A549 (cell line): Measurements from ENCODE around the gene TBC1D14. TPM values are rescaled to one million over a fixed set of nuclear protein-coding genes. Genes with fewer than 3 reads are reported as not detected.

Experiments used
- ATAC-seq, 2 experiments: fragments of 200-7000 bp in 1 of 2; fragments of >200 bp in 1 of 2; cut with Nextera tagmentation in 1 of 2; cut with Tn5 transposase in 1 of 2; 3 replicates each; pipeline versions ENCODE4 v1.8.0 to v1.9.1; 2018 to 2020; ENCODE audit warnings: mild to moderate bottlenecking in 1 of 2, moderate library complexity in 1 of 2
- CTCF ChIA-PET: fragments of 300-600 bp; sonication (Branson Sonifier 250); formaldehyde crosslinking; extraction: SDS; loops from one replicate; lab custom pipeline; 2021; ENCODE audit warnings: antibody characterized with exemption, inconsistent platforms; lab: Yijun Ruan, JAX
- POLR2A ChIA-PET: fragments of 350-600 bp; formaldehyde crosslinking; extraction: SDS; loops from one replicate; lab custom pipeline; 2021; ENCODE audit warnings: antibody characterized with exemption, inconsistent platforms; lab: Yijun Ruan, JAX
- DNase-seq, 2 experiments: peaks; one replicate each; pipeline versions ENCODE4 v3.0.0 to v3.0.0-alpha.2; 2011 to 2016; ENCODE audit warnings: low read depth in 1 of 2, low spot score in 1 of 2
- FAIRE-seq: peaks from 2 replicates; lab custom pipeline; 2011; peaks lifted over from hg19 to GRCh38; lab: Jason Lieb, UNC
- H3K27ac ChIP-seq, 2 experiments: fragments of >200 bp; sonication (Bioruptor Twin); formaldehyde crosslinking; 3 replicates each; pipeline ENCODE4 v1.5.1; 2016 to 2017
- H3K4me1 ChIP-seq: fragments of >200 bp; sonication (Bioruptor Twin); formaldehyde crosslinking; 3 replicates; pipeline ENCODE4 v1.6.1; 2016
- H3K4me2 ChIP-seq: fragments of >200 bp; sonication (Bioruptor Twin); formaldehyde crosslinking; 3 replicates; pipeline ENCODE4 v1.6.1; 2016
- H3K4me3 ChIP-seq: fragments of >200 bp; sonication (Bioruptor Twin); formaldehyde crosslinking; 3 replicates; pipeline ENCODE4 v1.5.1; 2016
- H3K9me3 ChIP-seq: fragments of >200 bp; sonication (Bioruptor Twin); formaldehyde crosslinking; 3 replicates; pipeline ENCODE4 v1.6.1; 2016
- BHLHE40 ChIP-seq: IDR thresholded peaks from 2 replicates; pipeline ENCODE4 v1.6.1; 2012; ENCODE audit warnings: low read depth, low read length, inconsistent platforms
- CBX8 ChIP-seq: fragments of 200-600 bp; sonication (generic); IDR thresholded peaks from 2 replicates; pipeline ENCODE4 v1.6.1; 2016
- CEBPB ChIP-seq, 2 experiments: fragments of >200 bp in 1 of 2; sonication (Bioruptor Twin) in 1 of 2; formaldehyde crosslinking in 1 of 2; IDR thresholded peaks; 2 replicates each; pipeline ENCODE4 v1.6.1; 2012 to 2016
- EHF ChIP-seq: fragments of 250-450 bp; sonication (Bioruptor Pico); IDR thresholded peaks from 2 replicates; pipeline ENCODE4 v1.5.0; 2020; ENCODE audit warnings: mild to moderate bottlenecking
- FOXS1 ChIP-seq: fragments of 250-450 bp; sonication (Bioruptor Pico); IDR thresholded peaks from 2 replicates; pipeline ENCODE4 v1.5.0; 2020; ENCODE audit warnings: mild to moderate bottlenecking, moderate library complexity
- HDAC2 ChIP-seq: fragments of 200-600 bp; sonication (generic); IDR thresholded peaks from 2 replicates; pipeline ENCODE4 v1.6.1; 2016
- HEYL ChIP-seq: fragments of 250-450 bp; sonication (Bioruptor Pico); IDR thresholded peaks from 2 replicates; pipeline ENCODE4 v1.8.0; 2021; ENCODE audit warnings: mild to moderate bottlenecking, moderate library complexity
- MAFK ChIP-seq: fragments of 450-650 bp; IDR thresholded peaks from 2 replicates; pipeline ENCODE4 v1.6.1; 2014; ENCODE audit not compliant: partially characterized antibody
- MAZ ChIP-seq: fragments of 150-350 bp; IDR thresholded peaks from 2 replicates; pipeline ENCODE4 v1.6.1; 2014; ENCODE audit warnings: antibody characterized with exemption, low read depth, low read length, borderline replicate concordance
- MYC ChIP-seq: IDR thresholded peaks from 2 replicates; pipeline ENCODE4 v1.6.1; 2012; ENCODE audit warnings: mild to moderate bottlenecking, inconsistent platforms, low read length, improper control_type of control experiment, borderline replicate concordance
- POLR2AphosphoS2 ChIP-seq: conservative IDR thresholded peaks from 2 replicates; pipeline ENCODE4 v1.6.1; 2012; ENCODE audit warnings: low read length, improper control_type of control experiment, inconsistent platforms
- RARB ChIP-seq: fragments of 250-450 bp; sonication (Bioruptor Pico); IDR thresholded peaks from 2 replicates; pipeline ENCODE4 v1.8.0; 2021; ENCODE audit warnings: mild to moderate bottlenecking, moderate library complexity
- RCOR1 ChIP-seq: fragments of 150-350 bp; IDR thresholded peaks from 2 replicates; pipeline ENCODE4 v1.6.1; 2014; ENCODE audit warnings: antibody characterized with exemption, low read length, low read depth
- ZFP36 ChIP-seq: fragments of 450-650 bp; IDR thresholded peaks from 2 replicates; pipeline ENCODE4 v1.6.1; 2014; ENCODE audit warnings: borderline replicate concordance; ENCODE audit not compliant: partially characterized antibody
- WGBS: methylation state at CpG from one replicate; pipeline ENCODE4 v1.1.6; 2017; ENCODE audit errors: missing lambda C conversion rate; 5-methylcytosine and 5-hydroxymethylcytosine counted together
- polyA plus RNA-seq, 4 experiments: library from polyadenylated mRNA; depleted of rRNA in 3 of 4; stranded (reverse); fragments of >200 nt; fragmentation: RNase III in 1 of 4; extraction: RNeasy Plus Mini Kit Qiagen cat#74134 plus additional on column Dnase treatment in 1 of 4; gene quantifications; 2 replicates in 3 of 4; 3 replicates in 1 of 4; pipeline ENCODE4 v1.2.3, GENCODE V29; 2011 to 2017
- TF ChIP-seq, protein P1 (sequence below): fragments of 450-650 bp; IDR thresholded peaks from 2 replicates; pipeline ENCODE4 v1.6.1; 2014; ENCODE audit warnings: antibody characterized with exemption
- TF ChIP-seq, protein P2 (sequence below): fragments of 250-450 bp; sonication (Bioruptor Pico); IDR thresholded peaks from 2 replicates; pipeline ENCODE4 v1.5.0; 2020; ENCODE audit warnings: low read depth, mild to moderate bottlenecking, moderate library complexity
- TF ChIP-seq, protein P3 (sequence below): IDR thresholded peaks from 2 replicates; pipeline ENCODE4 v1.6.1; 2012; ENCODE audit warnings: low read depth, borderline replicate concordance
- TF ChIP-seq, protein P4 (sequence below): IDR thresholded peaks from 2 replicates; pipeline ENCODE4 v1.6.1; 2012
- TF ChIP-seq, protein P5 (sequence below): fragments of >200 bp; sonication (Bioruptor Twin); formaldehyde crosslinking; IDR thresholded peaks from 3 replicates; pipeline ENCODE4 v1.6.1; 2016
- TF ChIP-seq, protein P6 (sequence below): fragments of >200 bp; sonication (Bioruptor Twin); formaldehyde crosslinking; IDR thresholded peaks from 3 replicates; pipeline ENCODE4 v1.5.1; 2016
- TF ChIP-seq, protein P7 (sequence below): fragments of 200-600 bp; sonication (generic); IDR thresholded peaks from 2 replicates; pipeline ENCODE4 v1.6.1; 2016; ENCODE audit warnings: antibody characterized with exemption, mild to moderate bottlenecking, moderate library complexity

Gene TBC1D14
- polyA plus RNA-seq, 2 of the 4 experiments (the other 2 are of a cell fraction): 30.2 to 39.0 TPM

DNA sequence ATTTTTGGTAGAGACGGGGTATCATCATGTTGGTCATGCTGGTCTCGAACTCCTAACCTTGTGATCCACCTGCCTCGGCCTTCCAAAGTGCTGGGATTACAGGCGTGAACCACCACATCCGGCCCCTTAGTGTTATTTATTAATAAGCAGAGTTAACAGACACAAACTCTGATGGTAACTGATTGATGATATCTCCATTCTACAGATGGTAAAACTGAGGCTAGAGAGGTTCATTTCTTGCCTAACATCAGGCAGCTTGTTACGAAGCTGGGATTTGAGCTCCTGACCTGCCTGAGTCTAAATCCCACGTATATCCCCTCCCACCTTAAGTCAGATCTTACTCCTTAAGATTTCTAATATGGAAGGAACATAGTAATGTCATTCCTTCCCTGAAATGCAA lies 36.9 kb downstream of the TBC1D14 start (continued):
- no peak for TF ChIP-seq EHF (CRISPR knock-in tag)
- TF ChIP-seq, protein P1, sequence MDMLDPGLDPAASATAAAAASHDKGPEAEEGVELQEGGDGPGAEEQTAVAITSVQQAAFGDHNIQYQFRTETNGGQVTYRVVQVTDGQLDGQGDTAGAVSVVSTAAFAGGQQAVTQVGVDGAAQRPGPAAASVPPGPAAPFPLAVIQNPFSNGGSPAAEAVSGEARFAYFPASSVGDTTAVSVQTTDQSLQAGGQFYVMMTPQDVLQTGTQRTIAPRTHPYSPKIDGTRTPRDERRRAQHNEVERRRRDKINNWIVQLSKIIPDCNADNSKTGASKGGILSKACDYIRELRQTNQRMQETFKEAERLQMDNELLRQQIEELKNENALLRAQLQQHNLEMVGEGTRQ: no peak
- TF ChIP-seq, protein P2, sequence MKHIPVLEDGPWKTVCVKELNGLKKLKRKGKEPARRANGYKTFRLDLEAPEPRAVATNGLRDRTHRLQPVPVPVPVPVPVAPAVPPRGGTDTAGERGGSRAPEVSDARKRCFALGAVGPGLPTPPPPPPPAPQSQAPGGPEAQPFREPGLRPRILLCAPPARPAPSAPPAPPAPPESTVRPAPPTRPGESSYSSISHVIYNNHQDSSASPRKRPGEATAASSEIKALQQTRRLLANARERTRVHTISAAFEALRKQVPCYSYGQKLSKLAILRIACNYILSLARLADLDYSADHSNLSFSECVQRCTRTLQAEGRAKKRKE (CRISPR knock-in tag): no peak
- TF ChIP-seq ZFP36: no peak

DNA sequence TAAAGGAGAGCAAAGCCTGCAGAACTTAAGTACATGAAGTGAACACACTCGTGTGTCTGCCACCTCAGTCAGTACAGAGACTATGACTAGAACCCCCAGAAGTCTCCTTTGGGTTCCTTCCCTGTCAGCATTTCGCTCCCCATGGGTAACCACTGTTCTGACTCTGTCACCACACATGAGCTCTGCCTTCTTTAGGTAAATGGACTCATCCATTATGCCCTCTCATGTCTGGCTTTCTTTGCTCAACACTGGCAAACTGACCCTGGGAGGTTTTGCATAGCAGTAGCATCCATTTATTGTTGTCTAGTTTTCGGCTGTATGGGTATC lies 38.5 kb downstream of the TBC1D14 start:
- WGBS: 64% methylated on average over 3 of the region's 3 CpGs
- FAIRE-seq (no peak), ATAC-seq (peak; percentile 48 to 57; a peak in 4 of 6 replicates), DNase-seq (no peak)
- POLR2A ChIA-PET: no interaction called here
- Histone ChIP-seq H3K4me2 (peak overlapping the region; percentile 87), H3K4me1 (peaks cover 43% of the 10 kb centered on the region), H3K9me3 (no peaks in the 10 kb centered on the region), H3K4me3 (no peak overlapping the region), H3K27ac (peak overlapping the region; percentile 74 to 83)
- TF ChIP-seq MAFK: peak; percentile 0
- TF ChIP-seq MAZ: no peak
- CTCF ChIA-PET: interaction anchor here (0.7 kb wide), 2 partner anchors 11 to 123 kb away, joined by 3 to 4 read pairs; no protein-coding TSS in a partner anchor

DNA sequence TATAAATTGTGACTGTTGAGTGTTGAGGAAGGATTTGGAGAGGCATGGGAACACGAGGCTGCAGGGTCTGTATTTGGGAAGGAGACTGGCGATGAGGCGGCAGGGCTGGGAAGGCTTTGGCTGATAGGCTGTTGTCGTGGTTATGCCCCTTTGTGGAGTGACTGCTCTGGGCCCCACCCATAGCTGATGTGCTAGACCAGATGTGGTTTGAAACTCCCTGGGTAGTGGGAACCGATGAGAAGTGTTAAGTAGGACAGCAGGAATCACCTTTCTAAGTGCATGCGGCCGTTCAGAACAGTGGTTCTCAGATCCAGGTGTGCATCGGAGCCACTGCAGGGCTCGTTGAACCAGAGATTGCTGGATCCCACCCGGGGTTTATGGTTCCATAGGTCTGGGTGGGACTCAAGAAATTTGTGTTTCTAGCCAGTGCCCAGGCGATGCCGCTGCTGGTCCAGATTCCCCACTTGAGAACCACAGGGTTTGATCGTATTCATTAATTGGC lies 42.3 kb downstream of the TBC1D14 start:
- Histone ChIP-seq H3K27ac (no peak overlapping the region), H3K4me2 (no peak overlapping the region), H3K4me3 (no peak overlapping the region), H3K4me1 (peaks cover 24% of the 10 kb centered on the region), H3K9me3 (no peaks in the 10 kb centered on the region)
- ATAC-seq (no peak), DNase-seq (no peak), FAIRE-seq (no peak)
- ChIA-PET POLR2A (no interaction called here), CTCF (interaction anchor here (0.7 kb wide), 1 partner anchor 1064 kb away, joined by 3 read pairs; no protein-coding TSS in a partner anchor)
- 92% methylated on average over 10 of the region's 13 CpGs for WGBS
- TF ChIP-seq BHLHE40 (no peak), MAZ (no peak), MYC (no peak), FOXS1 (CRISPR knock-in tag) (no peak), RARB (CRISPR knock-in tag) (no peak), POLR2AphosphoS2 (no peak), HEYL (CRISPR knock-in tag) (no peak), CBX8 (no peak), HDAC2 (no peak), RCOR1 (no peak), CEBPB (IDR thresholded peaks at IDR 0.05) (no peak)
- TF ChIP-seq, protein P3, sequence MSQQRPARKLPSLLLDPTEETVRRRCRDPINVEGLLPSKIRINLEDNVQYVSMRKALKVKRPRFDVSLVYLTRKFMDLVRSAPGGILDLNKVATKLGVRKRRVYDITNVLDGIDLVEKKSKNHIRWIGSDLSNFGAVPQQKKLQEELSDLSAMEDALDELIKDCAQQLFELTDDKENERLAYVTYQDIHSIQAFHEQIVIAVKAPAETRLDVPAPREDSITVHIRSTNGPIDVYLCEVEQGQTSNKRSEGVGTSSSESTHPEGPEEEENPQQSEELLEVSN: no peak
- TF ChIP-seq, protein P4, sequence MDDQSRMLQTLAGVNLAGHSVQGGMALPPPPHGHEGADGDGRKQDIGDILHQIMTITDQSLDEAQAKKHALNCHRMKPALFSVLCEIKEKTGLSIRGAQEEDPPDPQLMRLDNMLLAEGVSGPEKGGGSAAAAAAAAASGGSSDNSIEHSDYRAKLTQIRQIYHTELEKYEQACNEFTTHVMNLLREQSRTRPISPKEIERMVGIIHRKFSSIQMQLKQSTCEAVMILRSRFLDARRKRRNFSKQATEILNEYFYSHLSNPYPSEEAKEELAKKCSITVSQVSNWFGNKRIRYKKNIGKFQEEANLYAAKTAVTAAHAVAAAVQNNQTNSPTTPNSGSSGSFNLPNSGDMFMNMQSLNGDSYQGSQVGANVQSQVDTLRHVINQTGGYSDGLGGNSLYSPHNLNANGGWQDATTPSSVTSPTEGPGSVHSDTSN: no peak
- TF ChIP-seq, protein P5, sequence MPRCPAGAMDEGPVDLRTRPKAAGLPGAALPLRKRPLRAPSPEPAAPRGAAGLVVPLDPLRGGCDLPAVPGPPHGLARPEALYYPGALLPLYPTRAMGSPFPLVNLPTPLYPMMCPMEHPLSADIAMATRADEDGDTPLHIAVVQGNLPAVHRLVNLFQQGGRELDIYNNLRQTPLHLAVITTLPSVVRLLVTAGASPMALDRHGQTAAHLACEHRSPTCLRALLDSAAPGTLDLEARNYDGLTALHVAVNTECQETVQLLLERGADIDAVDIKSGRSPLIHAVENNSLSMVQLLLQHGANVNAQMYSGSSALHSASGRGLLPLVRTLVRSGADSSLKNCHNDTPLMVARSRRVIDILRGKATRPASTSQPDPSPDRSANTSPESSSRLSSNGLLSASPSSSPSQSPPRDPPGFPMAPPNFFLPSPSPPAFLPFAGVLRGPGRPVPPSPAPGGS: no peak
- TF ChIP-seq, protein P6, sequence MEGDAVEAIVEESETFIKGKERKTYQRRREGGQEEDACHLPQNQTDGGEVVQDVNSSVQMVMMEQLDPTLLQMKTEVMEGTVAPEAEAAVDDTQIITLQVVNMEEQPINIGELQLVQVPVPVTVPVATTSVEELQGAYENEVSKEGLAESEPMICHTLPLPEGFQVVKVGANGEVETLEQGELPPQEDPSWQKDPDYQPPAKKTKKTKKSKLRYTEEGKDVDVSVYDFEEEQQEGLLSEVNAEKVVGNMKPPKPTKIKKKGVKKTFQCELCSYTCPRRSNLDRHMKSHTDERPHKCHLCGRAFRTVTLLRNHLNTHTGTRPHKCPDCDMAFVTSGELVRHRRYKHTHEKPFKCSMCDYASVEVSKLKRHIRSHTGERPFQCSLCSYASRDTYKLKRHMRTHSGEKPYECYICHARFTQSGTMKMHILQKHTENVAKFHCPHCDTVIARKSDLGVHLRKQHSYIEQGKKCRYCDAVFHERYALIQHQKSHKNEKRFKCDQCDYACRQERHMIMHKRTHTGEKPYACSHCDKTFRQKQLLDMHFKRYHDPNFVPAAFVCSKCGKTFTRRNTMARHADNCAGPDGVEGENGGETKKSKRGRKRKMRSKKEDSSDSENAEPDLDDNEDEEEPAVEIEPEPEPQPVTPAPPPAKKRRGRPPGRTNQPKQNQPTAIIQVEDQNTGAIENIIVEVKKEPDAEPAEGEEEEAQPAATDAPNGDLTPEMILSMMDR: no peak
- TF ChIP-seq, protein P7, sequence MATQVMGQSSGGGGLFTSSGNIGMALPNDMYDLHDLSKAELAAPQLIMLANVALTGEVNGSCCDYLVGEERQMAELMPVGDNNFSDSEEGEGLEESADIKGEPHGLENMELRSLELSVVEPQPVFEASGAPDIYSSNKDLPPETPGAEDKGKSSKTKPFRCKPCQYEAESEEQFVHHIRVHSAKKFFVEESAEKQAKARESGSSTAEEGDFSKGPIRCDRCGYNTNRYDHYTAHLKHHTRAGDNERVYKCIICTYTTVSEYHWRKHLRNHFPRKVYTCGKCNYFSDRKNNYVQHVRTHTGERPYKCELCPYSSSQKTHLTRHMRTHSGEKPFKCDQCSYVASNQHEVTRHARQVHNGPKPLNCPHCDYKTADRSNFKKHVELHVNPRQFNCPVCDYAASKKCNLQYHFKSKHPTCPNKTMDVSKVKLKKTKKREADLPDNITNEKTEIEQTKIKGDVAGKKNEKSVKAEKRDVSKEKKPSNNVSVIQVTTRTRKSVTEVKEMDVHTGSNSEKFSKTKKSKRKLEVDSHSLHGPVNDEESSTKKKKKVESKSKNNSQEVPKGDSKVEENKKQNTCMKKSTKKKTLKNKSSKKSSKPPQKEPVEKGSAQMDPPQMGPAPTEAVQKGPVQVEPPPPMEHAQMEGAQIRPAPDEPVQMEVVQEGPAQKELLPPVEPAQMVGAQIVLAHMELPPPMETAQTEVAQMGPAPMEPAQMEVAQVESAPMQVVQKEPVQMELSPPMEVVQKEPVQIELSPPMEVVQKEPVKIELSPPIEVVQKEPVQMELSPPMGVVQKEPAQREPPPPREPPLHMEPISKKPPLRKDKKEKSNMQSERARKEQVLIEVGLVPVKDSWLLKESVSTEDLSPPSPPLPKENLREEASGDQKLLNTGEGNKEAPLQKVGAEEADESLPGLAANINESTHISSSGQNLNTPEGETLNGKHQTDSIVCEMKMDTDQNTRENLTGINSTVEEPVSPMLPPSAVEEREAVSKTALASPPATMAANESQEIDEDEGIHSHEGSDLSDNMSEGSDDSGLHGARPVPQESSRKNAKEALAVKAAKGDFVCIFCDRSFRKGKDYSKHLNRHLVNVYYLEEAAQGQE: no peak
